ENCODE data around the gene EEF1AKMT1.

Gene EEF1AKMT1

DNA sequence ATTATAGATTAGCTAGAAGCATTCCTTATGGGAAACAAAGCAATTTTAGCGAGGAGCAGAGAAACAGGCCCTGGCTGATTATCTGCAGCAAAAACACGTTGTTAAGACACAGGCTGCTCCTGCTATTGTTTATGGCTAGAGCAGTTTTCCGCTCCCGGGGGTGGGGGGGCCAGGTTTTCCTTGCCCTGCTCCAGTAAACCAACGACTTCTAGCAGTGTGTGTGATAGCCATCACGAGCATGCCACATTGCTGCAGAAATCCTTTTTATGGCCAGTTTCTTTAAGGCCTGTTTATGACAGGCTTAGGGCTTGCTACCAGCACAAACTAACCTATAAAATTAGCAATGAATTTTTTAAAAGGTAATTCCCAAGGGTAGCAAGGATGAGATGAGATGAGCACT lies 88.7 kb downstream of the EEF1AKMT1 start:
- TF ChIP-seq SIN3A (IDR thresholded peaks at IDR 0.05; ENCODE audit: borderline replicate concordance, insufficient read depth, low read length) (no peak), FOXP2 (optimal IDR thresholded peaks at IDR 0.05; ENCODE audit: borderline replicate concordance, extremely low read depth, extremely low read length, insufficient read depth) (no peak), TAF1 (IDR thresholded peaks at IDR 0.05; ENCODE audit: borderline replicate concordance, insufficient read depth, low read length) (no peak), POLR2AphosphoS5 (IDR thresholded peaks at IDR 0.05; ENCODE audit: low read depth, low read length) (no peak)
- TF ChIP-seq, protein P1, sequence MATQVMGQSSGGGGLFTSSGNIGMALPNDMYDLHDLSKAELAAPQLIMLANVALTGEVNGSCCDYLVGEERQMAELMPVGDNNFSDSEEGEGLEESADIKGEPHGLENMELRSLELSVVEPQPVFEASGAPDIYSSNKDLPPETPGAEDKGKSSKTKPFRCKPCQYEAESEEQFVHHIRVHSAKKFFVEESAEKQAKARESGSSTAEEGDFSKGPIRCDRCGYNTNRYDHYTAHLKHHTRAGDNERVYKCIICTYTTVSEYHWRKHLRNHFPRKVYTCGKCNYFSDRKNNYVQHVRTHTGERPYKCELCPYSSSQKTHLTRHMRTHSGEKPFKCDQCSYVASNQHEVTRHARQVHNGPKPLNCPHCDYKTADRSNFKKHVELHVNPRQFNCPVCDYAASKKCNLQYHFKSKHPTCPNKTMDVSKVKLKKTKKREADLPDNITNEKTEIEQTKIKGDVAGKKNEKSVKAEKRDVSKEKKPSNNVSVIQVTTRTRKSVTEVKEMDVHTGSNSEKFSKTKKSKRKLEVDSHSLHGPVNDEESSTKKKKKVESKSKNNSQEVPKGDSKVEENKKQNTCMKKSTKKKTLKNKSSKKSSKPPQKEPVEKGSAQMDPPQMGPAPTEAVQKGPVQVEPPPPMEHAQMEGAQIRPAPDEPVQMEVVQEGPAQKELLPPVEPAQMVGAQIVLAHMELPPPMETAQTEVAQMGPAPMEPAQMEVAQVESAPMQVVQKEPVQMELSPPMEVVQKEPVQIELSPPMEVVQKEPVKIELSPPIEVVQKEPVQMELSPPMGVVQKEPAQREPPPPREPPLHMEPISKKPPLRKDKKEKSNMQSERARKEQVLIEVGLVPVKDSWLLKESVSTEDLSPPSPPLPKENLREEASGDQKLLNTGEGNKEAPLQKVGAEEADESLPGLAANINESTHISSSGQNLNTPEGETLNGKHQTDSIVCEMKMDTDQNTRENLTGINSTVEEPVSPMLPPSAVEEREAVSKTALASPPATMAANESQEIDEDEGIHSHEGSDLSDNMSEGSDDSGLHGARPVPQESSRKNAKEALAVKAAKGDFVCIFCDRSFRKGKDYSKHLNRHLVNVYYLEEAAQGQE (IDR thresholded peaks at IDR 0.05; ENCODE audit: insufficient read depth in 1 of 2, low read depth in 2 of 2, low read length in 2 of 2), result no peak

DNA sequence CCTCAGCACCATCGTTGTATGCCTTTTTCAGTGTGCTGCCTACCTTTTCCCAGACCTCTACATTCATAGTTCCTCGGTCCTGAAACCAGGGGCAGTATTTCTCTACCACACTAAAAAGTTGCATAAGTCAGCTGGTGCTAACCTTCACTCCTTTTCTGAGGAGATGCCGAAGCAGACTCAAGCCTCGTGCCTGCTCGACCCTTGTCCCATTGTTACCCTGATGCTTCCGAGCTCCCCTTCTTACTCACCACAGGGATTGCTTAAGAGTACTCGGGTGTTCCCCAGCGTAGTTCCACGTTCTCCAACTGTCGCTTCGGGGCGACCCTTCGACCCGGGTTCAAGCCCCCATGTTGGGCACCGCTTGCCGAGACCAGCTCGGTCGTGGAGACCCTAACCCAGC lies 89.2 kb downstream of the EEF1AKMT1 start:
- no peak for TF ChIP-seq POLR2AphosphoS5 (IDR thresholded peaks at IDR 0.05; ENCODE audit: low read depth, low read length)
- TF ChIP-seq FOXP2 (optimal IDR thresholded peaks at IDR 0.05; ENCODE audit: borderline replicate concordance, extremely low read depth, extremely low read length, insufficient read depth), result no peak
- TF ChIP-seq SIN3A (IDR thresholded peaks at IDR 0.05; ENCODE audit: borderline replicate concordance, insufficient read depth, low read length), result no peak
- TF ChIP-seq, protein P1 (IDR thresholded peaks at IDR 0.05; ENCODE audit: insufficient read depth in 1 of 2, low read depth in 2 of 2, low read length in 2 of 2), result no peak
- TF ChIP-seq TAF1 (IDR thresholded peaks at IDR 0.05; ENCODE audit: borderline replicate concordance, insufficient read depth, low read length), result no peak

DNA sequence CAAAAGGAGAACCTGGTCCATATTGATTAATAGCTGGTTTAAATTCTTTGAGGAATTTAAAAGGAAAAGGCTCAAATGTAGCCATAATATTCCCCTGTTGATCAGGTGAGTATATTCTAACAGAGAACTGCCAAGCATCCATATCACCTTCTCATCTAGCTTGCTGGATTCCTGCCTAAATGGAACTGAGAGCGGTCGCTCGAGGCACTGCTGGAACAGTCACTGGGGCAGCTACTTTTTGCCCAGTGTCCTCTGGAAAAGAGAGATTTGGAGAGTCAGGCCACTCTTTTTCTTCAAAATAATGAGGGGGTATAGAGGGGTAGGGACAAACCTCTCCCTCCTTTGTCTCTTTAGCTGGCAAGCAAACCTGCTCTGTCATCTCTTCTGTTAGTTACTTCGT lies 89.7 kb downstream of the EEF1AKMT1 start:
- no peak for TF ChIP-seq FOXP2 (optimal IDR thresholded peaks at IDR 0.05; ENCODE audit: borderline replicate concordance, extremely low read depth, extremely low read length, insufficient read depth)
- no peak for TF ChIP-seq TAF1 (IDR thresholded peaks at IDR 0.05; ENCODE audit: borderline replicate concordance, insufficient read depth, low read length)
- no peak for TF ChIP-seq POLR2AphosphoS5 (IDR thresholded peaks at IDR 0.05; ENCODE audit: low read depth, low read length)
- TF ChIP-seq, protein P1 (IDR thresholded peaks at IDR 0.05; ENCODE audit: insufficient read depth in 1 of 2, low read depth in 2 of 2, low read length in 2 of 2), result no peak
- no peak for TF ChIP-seq SIN3A (IDR thresholded peaks at IDR 0.05; ENCODE audit: borderline replicate concordance, insufficient read depth, low read length)

DNA sequence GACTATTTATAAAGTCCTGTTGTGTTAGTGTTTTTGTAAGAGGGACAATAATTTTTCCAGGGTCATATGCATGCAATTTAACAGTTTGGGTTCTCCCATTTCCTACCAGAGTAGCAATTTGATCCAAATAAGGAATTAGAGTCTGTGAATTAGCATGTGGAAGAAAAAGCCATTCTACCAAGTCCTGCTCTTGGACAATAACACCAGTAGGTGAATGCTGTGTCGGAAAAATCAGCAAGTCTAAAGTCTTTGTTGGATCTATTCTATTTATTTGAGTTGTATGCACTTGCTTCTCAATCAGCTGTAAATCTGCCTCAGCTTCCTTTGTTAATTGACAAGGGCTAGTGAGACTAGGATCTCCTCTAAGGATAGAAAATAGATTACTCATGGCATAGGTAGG lies 91.7 kb downstream of the EEF1AKMT1 start:
- TF ChIP-seq SIN3A (IDR thresholded peaks at IDR 0.05; ENCODE audit: borderline replicate concordance, insufficient read depth, low read length) (no peak), TAF1 (IDR thresholded peaks at IDR 0.05; ENCODE audit: borderline replicate concordance, insufficient read depth, low read length) (no peak), POLR2AphosphoS5 (IDR thresholded peaks at IDR 0.05; ENCODE audit: low read depth, low read length) (no peak), FOXP2 (optimal IDR thresholded peaks at IDR 0.05; ENCODE audit: borderline replicate concordance, extremely low read depth, extremely low read length, insufficient read depth) (no peak)
- TF ChIP-seq, protein P1 (IDR thresholded peaks at IDR 0.05; ENCODE audit: insufficient read depth in 1 of 2, low read depth in 2 of 2, low read length in 2 of 2), result no peak
